Adipose tissue (tissue), 3 donors: ENCODE measurements around the gene MAP3K13. TPM values are rescaled to one million over a fixed set of nuclear protein-coding genes. Genes with fewer than 3 reads are reported as not detected.
"Not testable (repeated sequence)": the region's sequence is repeated elsewhere in the genome, so short reads cannot be mapped to it uniquely, and the experiment has no call there.

Source experiments
- H3K27ac ChIP-seq: one replicate; pipeline ENCODE4 v1.5.1; 2013; ENCODE audit warnings: low read depth, low read length
- WGBS, 3 donors: extraction: QIAGEN DNeasy Blood & Tissue Kit; methylation state at CpG; one replicate each; pipeline ENCODE4 v1.1.7; 2013; 5-methylcytosine and 5-hydroxymethylcytosine counted together
- polyA plus RNA-seq, 3 donors: library from polyadenylated mRNA; stranded (reverse); fragments of 200-250 nt; gene quantifications; one replicate each; pipeline ENCODE4 v1.2.3, GENCODE V29; 2013
- donor health status: healthy with polysubstance abuse.
- donor health status: Bipolar disorder and iron deficiency.
- donor health status: healthy.

MAP3K13 gene
- polyA plus RNA-seq, 3 donors, result 11.0 to 26.0 (median 15.5) TPM

GRCh38 chr3:185422677-185423076 lies 59.7 kb downstream of the MAP3K13 start:
- WGBS, 3 donors, result 91 to 96% (median 92%) methylated on average over 4 of the region's 4 CpGs
- no peak overlapping the region for H3K27ac ChIP-seq

GRCh38 chr3:185423178-185423577 lies 60.2 kb downstream of the MAP3K13 start:
- WGBS, 3 donors, result 55 to 63% (median 60%) methylated on average over 3 of the region's 3 CpGs
- no peak overlapping the region for H3K27ac ChIP-seq

GRCh38 chr3:185424435-185424834 lies 61.5 kb downstream of the MAP3K13 start:
- no peak overlapping the region for H3K27ac ChIP-seq
- 69 to 77% (median 75%) methylated on average over 1 of the region's 1 CpG for WGBS, 3 donors

- no peak overlapping the region for H3K27ac ChIP-seq
- 91 to 97% (median 94%) methylated on average over 4 of the region's 4 CpGs for WGBS, 3 donors
Observed at GRCh38 chr3:185430375-185430774, 67.4 kb downstream of the MAP3K13 start.

GRCh38 chr3:185439745-185440466 lies 77.0 kb downstream of the MAP3K13 start:
- H3K27ac ChIP-seq, result no peak overlapping the region

GRCh38 chr3:185442031-185442430 lies 79.1 kb downstream of the MAP3K13 start:
- no peak overlapping the region for H3K27ac ChIP-seq
- 94 to 96% (median 96%) methylated on average over 6 of the region's 6 CpGs for WGBS, 3 donors

More at GRCh38 chr3:185439745-185440466, 77.0 kb downstream of the MAP3K13 start:
- 85 to 92% (median 91%) methylated on average over 7 of the region's 7 CpGs for WGBS, 3 donors

GRCh38 chr3:185444329-185444728 lies 81.4 kb downstream of the MAP3K13 start:
- H3K27ac ChIP-seq, result no peak overlapping the region
- WGBS, 3 donors, result 44 to 95% (median 93%) methylated on average over 2 of the region's 2 CpGs

GRCh38 chr3:185448107-185448506 lies 85.2 kb downstream of the MAP3K13 start:
- H3K27ac ChIP-seq, result no peak overlapping the region

- 93 to 95% (median 95%) methylated on average over 8 of the region's 8 CpGs for WGBS, 3 donors
- not testable (repeated sequence) for H3K27ac ChIP-seq
Observed at GRCh38 chr3:185451432-185451831, 88.5 kb downstream of the MAP3K13 start.

- WGBS, 3 donors, result 72 to 85% (median 75%) methylated on average over 2 of the region's 2 CpGs
- H3K27ac ChIP-seq, result no peak overlapping the region
Observed at GRCh38 chr3:185457376-185457775, 94.4 kb downstream of the MAP3K13 start.

GRCh38 chr3:185460309-185460708 lies 97.4 kb downstream of the MAP3K13 start:
- 80 to 85% (median 82%) methylated on average over 5 of the region's 5 CpGs for WGBS, 3 donors
- H3K27ac ChIP-seq, result no peak overlapping the region

GRCh38 chr3:185460719-185461350 lies 97.9 kb downstream of the MAP3K13 start:
- H3K27ac ChIP-seq, result no peak overlapping the region
- WGBS, 3 donors, result 78 to 82% (median 79%) methylated on average over 6 of the region's 6 CpGs

- WGBS, 3 donors, result 87 to 95% (median 93%) methylated on average over 9 of the region's 9 CpGs
- H3K27ac ChIP-seq, result no peak overlapping the region
Observed at GRCh38 chr3:185465471-185465870, 102.5 kb downstream of the MAP3K13 start.

GRCh38 chr3:185466123-185466522 lies 103.2 kb downstream of the MAP3K13 start:
- 83 to 95% (median 87%) methylated on average over 5 of the region's 5 CpGs for WGBS, 3 donors

GRCh38 chr3:185469542-185469941 lies 106.6 kb downstream of the MAP3K13 start:
- 58 to 80% (median 72%) methylated on average over 3 of the region's 3 CpGs for WGBS, 3 donors
- H3K27ac ChIP-seq, result no peak overlapping the region

More at GRCh38 chr3:185466123-185466522, 103.2 kb downstream of the MAP3K13 start:
- H3K27ac ChIP-seq, result not testable (repeated sequence)

- WGBS, 3 donors, result 76 to 94% (median 77%) methylated on average over 3 of the region's 3 CpGs
- no peak overlapping the region for H3K27ac ChIP-seq
Observed at GRCh38 chr3:185470323-185470722, 107.4 kb downstream of the MAP3K13 start.

- no peak overlapping the region for H3K27ac ChIP-seq
- WGBS, 3 donors, result 93 to 94% (median 94%) methylated on average over 15 of the region's 15 CpGs
Observed at GRCh38 chr3:185473290-185473815, 110.4 kb downstream of the MAP3K13 start.

- WGBS, 3 donors, result 96 to 100% (median 99%) methylated on average over 6 of the region's 6 CpGs
- not testable (repeated sequence) for H3K27ac ChIP-seq
Observed at GRCh38 chr3:185474922-185475321, 112.0 kb downstream of the MAP3K13 start.

GRCh38 chr3:185477316-185477715 lies 114.4 kb downstream of the MAP3K13 start:
- H3K27ac ChIP-seq, result no peak overlapping the region
- 68 to 81% (median 68%) methylated on average over 3 of the region's 3 CpGs for WGBS, 3 donors
